Anterior cingulate cortex (tissue), 58 donors: ENCODE data around the gene NDUFS5.
"Not testable (repeated sequence)": the region's sequence is repeated elsewhere in the genome, so short reads cannot be mapped to it uniquely, and the experiment has no call there.

Source experiments
- DNase-seq, 58 donors: peaks; one replicate each; lab custom pipeline; 2025; lab: John Stamatoyannopoulos, UW

Gene NDUFS5

GRCh38 chr1:39026051-39026865 lies at the start of gene NDUFS5:
Gene NDUFS5, plus strand, starts transcription at chr1:39026350. Its CDS starts 2,375 bp downstream, at chr1:39028725.
- peak; percentile 46 to 94 (median 84) for DNase-seq

- not testable (repeated sequence) for DNase-seq
Observed at GRCh38 chr1:38977399-38978244, 48.5 kb upstream of the NDUFS5 start.

- DNase-seq = not testable (repeated sequence)
Observed at GRCh38 chr1:38978245-38978542, 48.0 kb upstream of the NDUFS5 start.

GRCh38 chr1:38979380-38979779 lies 46.8 kb upstream of the NDUFS5 start:
- not testable (repeated sequence) for DNase-seq

GRCh38 chr1:38989979-38990378 lies 36.2 kb upstream of the NDUFS5 start:
- DNase-seq = no peak

GRCh38 chr1:38990386-38990737 lies 35.8 kb upstream of the NDUFS5 start:
- peak in 3 of 58 donors; percentile 34 to 41 (median 36) for DNase-seq

GRCh38 chr1:38990738-38991637 lies 35.2 kb upstream of the NDUFS5 start, which contains the start of gene AKIRIN1:
Gene AKIRIN1, plus strand, starts transcription at chr1:38991276. Its CDS starts 105 bp downstream, at chr1:38991381.
- peak; percentile 76 to 99 (median 97) for DNase-seq

- DNase-seq = peak in 46 of 58 donors; percentile 8 to 60 (median 34)
Observed at GRCh38 chr1:38991638-38992411, 34.3 kb upstream of the NDUFS5 start.

- DNase-seq = no peak
Observed at GRCh38 chr1:38992412-38993111, 33.6 kb upstream of the NDUFS5 start.

GRCh38 chr1:38994196-38994595 lies 32.0 kb upstream of the NDUFS5 start:
- no peak for DNase-seq

GRCh38 chr1:38997034-38997900 lies 28.9 kb upstream of the NDUFS5 start:
- peak in 1 of 58 donors; percentile 42 for DNase-seq

- no peak for DNase-seq
Observed at GRCh38 chr1:38997901-38998190, 28.3 kb upstream of the NDUFS5 start.

GRCh38 chr1:39001516-39002421 lies 24.4 kb upstream of the NDUFS5 start:
- DNase-seq = no peak

GRCh38 chr1:39003281-39003680 lies 22.9 kb upstream of the NDUFS5 start:
- no peak for DNase-seq

- no peak for DNase-seq
Observed at GRCh38 chr1:39003794-39004193, 22.4 kb upstream of the NDUFS5 start.

- DNase-seq = no peak
Observed at GRCh38 chr1:39006287-39006686, 19.9 kb upstream of the NDUFS5 start.
